DMS153 treated with DMSO at 0.1 percent for 48 hours (cell line): Measurements from ENCODE around the gene WSB2.
A peak's percentile ranks its signal among the peaks of the same experiment; 100 is the strongest.
"Not testable (repeated sequence)": the region's sequence is repeated elsewhere in the genome, so short reads cannot be mapped to it uniquely, and the experiment has no call there.

Experiments used
- DNase-seq: peaks from one replicate; lab custom pipeline; 2025; ENCODE audit not compliant: unreplicated experiment; lab: John Stamatoyannopoulos, UW

Gene WSB2

GRCh38 chr12:118061011-118061872, at the start of gene WSB2:
Gene WSB2 (minus strand): TSS chr12:118061179. CDS start chr12:118061048, 131 bp downstream.
- peak; percentile 43 for DNase-seq

- DNase-seq: no peak
Measured at GRCh38 chr12:118109088-118109487, 48.1 kb upstream of the WSB2 start.

- DNase-seq: no peak
Measured at GRCh38 chr12:118107694-118108093, 46.7 kb upstream of the WSB2 start.

GRCh38 chr12:118107011-118107410, 46.0 kb upstream of the WSB2 start:
- DNase-seq: no peak

- DNase-seq: peak; percentile 82
Measured at GRCh38 chr12:118103601-118104382, 42.8 kb upstream of the WSB2 start, which contains the start of gene VSIG10. Gene VSIG10 (minus strand): TSS chr12:118104011. CDS start chr12:118103671, 340 bp downstream.

- DNase-seq: peak; percentile 20
Measured at GRCh38 chr12:118103201-118103600, 42.2 kb upstream of the WSB2 start.

- DNase-seq: no peak
Measured at GRCh38 chr12:118102609-118103008, 41.6 kb upstream of the WSB2 start.

- DNase-seq: no peak
Measured at GRCh38 chr12:118102070-118102469, 41.1 kb upstream of the WSB2 start.

- DNase-seq: no peak
Measured at GRCh38 chr12:118101051-118101450, 40.1 kb upstream of the WSB2 start.

GRCh38 chr12:118098911-118099671, 38.1 kb upstream of the WSB2 start:
- DNase-seq: peak; percentile 60

- DNase-seq: no peak
Measured at GRCh38 chr12:118098401-118098800, 37.4 kb upstream of the WSB2 start.

GRCh38 chr12:118094039-118094438, 33.1 kb upstream of the WSB2 start:
- DNase-seq: no peak

- no peak for DNase-seq
Measured at GRCh38 chr12:118089782-118090181, 28.8 kb upstream of the WSB2 start.

- DNase-seq: no peak
Measured at GRCh38 chr12:118082161-118082560, 21.2 kb upstream of the WSB2 start.

GRCh38 chr12:118081521-118081920, 20.5 kb upstream of the WSB2 start:
- DNase-seq: not testable (repeated sequence)

- no peak for DNase-seq
Measured at GRCh38 chr12:118073768-118074167, 12.8 kb upstream of the WSB2 start.

- DNase-seq: no peak
Measured at GRCh38 chr12:118070650-118071049, 9.7 kb upstream of the WSB2 start.

GRCh38 chr12:118068445-118068844, 7.5 kb upstream of the WSB2 start:
- no peak for DNase-seq

- no peak for DNase-seq
Measured at GRCh38 chr12:118065380-118065779, 4.4 kb upstream of the WSB2 start.

GRCh38 chr12:118064608-118065007, 3.6 kb upstream of the WSB2 start:
- DNase-seq: no peak
